ENCODE results near the gene EFCC1. TPM values are rescaled to one million over a fixed set of nuclear protein-coding genes. Genes with fewer than 3 reads are reported as not detected.
A peak's percentile ranks its signal among the peaks of the same experiment; 100 is the strongest.

Gene EFCC1
- total and polyA plus RNA-seq, 2 donors from 2014 or later, result 2.4 to 3.7 TPM

- Histone ChIP-seq H3K4me1 (ENCODE audit: control insufficient read depth in 2 of 3, insufficient read depth in 2 of 3, low read depth in 1 of 3, low read length in 3 of 3) (no peaks in the 10 kb centered on the region), H3K36me3 (ENCODE audit: control insufficient read depth in 2 of 3, insufficient read depth in 3 of 3, low read length in 3 of 3) (no peaks in the 10 kb centered on the region), H3K9ac (ENCODE audit: low read length in 3 of 3) (no peak overlapping the region), H3K9me3 (ENCODE audit: control insufficient read depth in 2 of 3, insufficient read depth in 1 of 3, low read length in 3 of 3) (no peaks in the 10 kb centered on the region), H3K27ac (ENCODE audit: low read depth in 2 of 2, low read length in 2 of 2) (no peak overlapping the region), H3K27me3 (ENCODE audit: control insufficient read depth, insufficient read depth, low read length) (no peaks in the 10 kb centered on the region), H3K4me3 (ENCODE audit: low read length in 3 of 3) (no peak overlapping the region)
- no peak for FAIRE-seq
- peak in 1 of 5 donors; percentile 29 for DNase-seq
- intact Hi-C loops (cut with DNase I), result no loop called here
- TF ChIP-seq CTCF (IDR thresholded peaks at IDR 0.05; ENCODE audit: borderline replicate concordance, extremely low read depth, insufficient read depth), result no peak
Observed at GRCh38 chr3:129040579-129041300, 39.6 kb downstream of the EFCC1 start.

GRCh38 chr3:129045675-129046036, 44.6 kb downstream of the EFCC1 start:
- Histone ChIP-seq H3K27ac (ENCODE audit: low read depth in 2 of 2, low read length in 2 of 2) (no peak overlapping the region), H3K4me3 (ENCODE audit: low read length in 3 of 3) (peak overlapping the region in 1 of 3 donors; percentile 29), H3K27me3 (ENCODE audit: control insufficient read depth, insufficient read depth, low read length) (no peaks in the 10 kb centered on the region), H3K4me1 (ENCODE audit: control insufficient read depth in 2 of 3, insufficient read depth in 2 of 3, low read depth in 1 of 3, low read length in 3 of 3) (peaks cover 0 to 3% (median 0%) of the 10 kb centered on the region in 3 donors), H3K9ac (ENCODE audit: low read length in 3 of 3) (no peak overlapping the region), H3K36me3 (ENCODE audit: control insufficient read depth in 2 of 3, insufficient read depth in 3 of 3, low read length in 3 of 3) (no peaks in the 10 kb centered on the region), H3K9me3 (ENCODE audit: control insufficient read depth in 2 of 3, insufficient read depth in 1 of 3, low read length in 3 of 3) (peaks cover 0 to 3% (median 0%) of the 10 kb centered on the region in 3 donors)
- DNase-seq (peak in 3 of 5 donors; percentile 46 to 54 (median 48)), FAIRE-seq (no peak)
- TF ChIP-seq CTCF (IDR thresholded peaks at IDR 0.05; ENCODE audit: borderline replicate concordance, extremely low read depth, insufficient read depth), result no peak
- intact Hi-C loops (cut with DNase I), result no loop called here

GRCh38 chr3:129046037-129046731, 45.1 kb downstream of the EFCC1 start:
- no peaks in the 10 kb centered on the region for H3K27me3 ChIP-seq (ENCODE audit: control insufficient read depth, insufficient read depth, low read length)
- H3K9me3 ChIP-seq (ENCODE audit: control insufficient read depth in 2 of 3, insufficient read depth in 1 of 3, low read length in 3 of 3), result peaks cover 0 to 3% (median 0%) of the 10 kb centered on the region in 3 donors
- H3K36me3 ChIP-seq (ENCODE audit: control insufficient read depth in 2 of 3, insufficient read depth in 3 of 3, low read length in 3 of 3), result no peaks in the 10 kb centered on the region
- no peak for TF ChIP-seq CTCF (IDR thresholded peaks at IDR 0.05; ENCODE audit: borderline replicate concordance, extremely low read depth, insufficient read depth)
- H3K9ac ChIP-seq (ENCODE audit: low read length in 3 of 3), result no peak overlapping the region
- intact Hi-C loops (cut with DNase I), result no loop called here
- no peak overlapping the region for H3K27ac ChIP-seq (ENCODE audit: low read depth in 2 of 2, low read length in 2 of 2)
- FAIRE-seq, result no peak
- peak overlapping the region in 1 of 3 donors; percentile 29 for H3K4me3 ChIP-seq (ENCODE audit: low read length in 3 of 3)
- peak in 1 of 5 donors; percentile 43 for DNase-seq
- H3K4me1 ChIP-seq (ENCODE audit: control insufficient read depth in 2 of 3, insufficient read depth in 2 of 3, low read depth in 1 of 3, low read length in 3 of 3), result peaks cover 0 to 3% (median 0%) of the 10 kb centered on the region in 3 donors
